CD4-positive, alpha-beta T cell (primary cell): Measurements from ENCODE around the gene DRC7. TPM values are rescaled to one million over a fixed set of nuclear protein-coding genes. Genes with fewer than 3 reads are reported as not detected.
"Not testable (repeated sequence)": the region's sequence is repeated elsewhere in the genome, so short reads cannot be mapped to it uniquely, and the experiment has no call there.

Experiments used
- ATAC-seq: fragments of 200-7000 bp; cut with Tn5 transposase; one replicate; pipeline ENCODE4 v1.10.0; 2022; ENCODE audit warnings: mild to moderate bottlenecking; ENCODE audit not compliant: poor library complexity
- CTCF ChIA-PET: fragments of 350-600 bp; sonication (Branson Sonifier 250); formaldehyde crosslinking; loops from one replicate; lab custom pipeline; 2021; ENCODE audit warnings: antibody characterized with exemption, inconsistent platforms; lab: Charles Lee
- POLR2A ChIA-PET: fragments of 350-600 bp; sonication (Branson Sonifier 250); formaldehyde crosslinking; loops from one replicate; lab custom pipeline; 2021; ENCODE audit warnings: antibody characterized with exemption, inconsistent platforms; lab: Charles Lee
- DNase-seq, 14 experiments: peaks; one replicate each; pipeline ENCODE4 v3.0.0-alpha.2; 2013 to 2020; ENCODE audit warnings: mixed read lengths in 2 of 14
- H3K27ac ChIP-seq, 2 donors: one replicate each; pipeline versions ENCODE4 v1.5.1 to v1.7.0; 2013; ENCODE audit warnings: low read length in 2 of 2, low read depth in 1 of 2, mild to moderate bottlenecking in 1 of 2
- H3K27me3 ChIP-seq, 2 experiments: 1 replicate in 1 of 2; 2 replicates in 1 of 2; pipeline versions ENCODE4 v1.6.1 to v1.7.0; 2013; ENCODE audit warnings: low read length in 2 of 2, control low read depth in 1 of 2, mild to moderate bottlenecking in 1 of 2, moderate library complexity in 1 of 2; ENCODE audit not compliant: insufficient read depth in 2 of 2, control insufficient read depth in 1 of 2
- H3K36me3 ChIP-seq: one replicate; pipeline ENCODE4 v1.6.1; 2013; ENCODE audit warnings: low read length, control low read depth; ENCODE audit not compliant: insufficient read depth
- H3K4me1 ChIP-seq: one replicate; pipeline ENCODE4 v1.6.1; 2013; ENCODE audit warnings: low read length, control low read depth; ENCODE audit not compliant: insufficient read depth
- H3K4me3 ChIP-seq: one replicate; pipeline ENCODE4 v1.5.1; 2013; ENCODE audit warnings: mild to moderate bottlenecking, low read length, moderate library complexity
- H3K9me3 ChIP-seq, 2 experiments: 1 replicate in 1 of 2; 2 replicates in 1 of 2; pipeline versions ENCODE4 v1.6.1 to v1.7.0; 2013; ENCODE audit warnings: low read length in 2 of 2, mild to moderate bottlenecking in 2 of 2, control low read depth in 1 of 2, moderate library complexity in 1 of 2; ENCODE audit not compliant: control insufficient read depth in 1 of 2, insufficient read depth in 1 of 2
- H3K27ac Mint-ChIP-seq: one replicate; pipeline ENCODE4 v1.8.0; 2020; ENCODE audit warnings: mixed read lengths
- H3K27me3 Mint-ChIP-seq: one replicate; pipeline ENCODE4 v1.8.0; 2021; ENCODE audit warnings: mixed read lengths
- H3K36me3 Mint-ChIP-seq: one replicate; pipeline ENCODE4 v1.8.0; 2021; ENCODE audit warnings: low read depth, mixed read lengths
- H3K4me1 Mint-ChIP-seq: one replicate; pipeline ENCODE4 v1.8.0; 2021; ENCODE audit warnings: low read depth, mixed read lengths
- H3K4me3 Mint-ChIP-seq: one replicate; pipeline ENCODE4 v1.8.0; 2020; ENCODE audit warnings: mild to moderate bottlenecking, mixed read lengths
- H3K9me3 Mint-ChIP-seq: one replicate; pipeline ENCODE4 v1.8.0; 2020; ENCODE audit warnings: mixed read lengths
- intact Hi-C, 2 experiments: fragments of 100-400 bp; cut with DNase I in 1 of 2; cut with micrococcal nuclease in 1 of 2; formaldehyde crosslinking; loops; one replicate each; pipeline versions ENCODE4 v1.15.1 to v1.9.0; 2023 to 2025; cut with DNase I, micrococcal nuclease
- total RNA-seq, 174 experiments: library from RNA in 2 of 174; stranded (reverse) in 2 of 174; gene quantifications; one replicate each; pipeline ENCODE4 v1.2.3 and lab custom pipeline; 2021 to 2026
- TF ChIP-seq, protein P1 (sequence below): fragments of 200-600 bp; IDR thresholded peaks from one replicate; pipeline ENCODE4 v1.8.0; 2022; ENCODE audit warnings: antibody characterized with exemption, mild to moderate bottlenecking

Gene DRC7
- total RNA-seq, 2 experiments from 2014 or later, result not detected

- no peak overlapping the region for H3K4me3 Mint-ChIP-seq
- intact Hi-C loops, result no loop called here
- Histone ChIP-seq H3K27me3 (no peaks in the 10 kb centered on the region), H3K4me3 (no peak overlapping the region), H3K27ac (no peak overlapping the region), H3K9me3 (no peaks in the 10 kb centered on the region), H3K4me1 (no peaks in the 10 kb centered on the region), H3K36me3 (peaks cover 24% of the 10 kb centered on the region)
- H3K27ac Mint-ChIP-seq, result no peak overlapping the region
- CTCF ChIA-PET, result no interaction called here
- H3K9me3 Mint-ChIP-seq, result no peaks in the 10 kb centered on the region
- peaks cover 21% of the 10 kb centered on the region for H3K36me3 Mint-ChIP-seq
- no peaks in the 10 kb centered on the region for H3K27me3 Mint-ChIP-seq
- TF ChIP-seq, protein P1, sequence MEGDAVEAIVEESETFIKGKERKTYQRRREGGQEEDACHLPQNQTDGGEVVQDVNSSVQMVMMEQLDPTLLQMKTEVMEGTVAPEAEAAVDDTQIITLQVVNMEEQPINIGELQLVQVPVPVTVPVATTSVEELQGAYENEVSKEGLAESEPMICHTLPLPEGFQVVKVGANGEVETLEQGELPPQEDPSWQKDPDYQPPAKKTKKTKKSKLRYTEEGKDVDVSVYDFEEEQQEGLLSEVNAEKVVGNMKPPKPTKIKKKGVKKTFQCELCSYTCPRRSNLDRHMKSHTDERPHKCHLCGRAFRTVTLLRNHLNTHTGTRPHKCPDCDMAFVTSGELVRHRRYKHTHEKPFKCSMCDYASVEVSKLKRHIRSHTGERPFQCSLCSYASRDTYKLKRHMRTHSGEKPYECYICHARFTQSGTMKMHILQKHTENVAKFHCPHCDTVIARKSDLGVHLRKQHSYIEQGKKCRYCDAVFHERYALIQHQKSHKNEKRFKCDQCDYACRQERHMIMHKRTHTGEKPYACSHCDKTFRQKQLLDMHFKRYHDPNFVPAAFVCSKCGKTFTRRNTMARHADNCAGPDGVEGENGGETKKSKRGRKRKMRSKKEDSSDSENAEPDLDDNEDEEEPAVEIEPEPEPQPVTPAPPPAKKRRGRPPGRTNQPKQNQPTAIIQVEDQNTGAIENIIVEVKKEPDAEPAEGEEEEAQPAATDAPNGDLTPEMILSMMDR, result no peak
- ATAC-seq, result no peak
- no peaks in the 10 kb centered on the region for H3K4me1 Mint-ChIP-seq
- no peak for DNase-seq
- POLR2A ChIA-PET, result no interaction called here
Observed at GRCh38 chr16:57744642-57744903, 50.0 kb downstream of the DRC7 start.

DNA sequence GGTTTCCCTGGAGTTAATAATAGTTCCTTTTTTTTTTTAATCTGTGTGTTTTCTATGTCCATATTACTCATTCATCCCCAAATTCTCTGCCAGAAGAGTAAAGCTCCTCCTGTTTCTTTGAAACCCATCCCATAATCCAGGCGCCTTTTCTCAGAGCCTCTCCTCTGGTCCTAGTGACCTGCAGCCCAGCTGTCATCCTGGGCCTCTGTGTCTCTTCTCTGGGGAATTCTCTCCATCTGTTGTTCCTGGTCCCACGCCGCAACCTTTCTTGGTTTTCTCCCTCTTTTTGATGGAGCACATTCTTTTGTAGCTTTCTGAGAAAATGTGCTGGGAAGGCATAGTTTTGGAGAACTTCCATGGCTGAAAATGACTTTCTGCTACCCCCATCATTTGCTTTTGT is 51.2 kb downstream of the DRC7 start:
- no peak overlapping the region for H3K27ac Mint-ChIP-seq
- CTCF ChIA-PET, result interaction anchor here (1.3 kb wide), 1 partner anchor 11 kb away, joined by 3 read pairs; no protein-coding TSS in a partner anchor
- TF ChIP-seq, protein P1, result no peak

GRCh38 chr16:57746316-57746715 is 51.7 kb downstream of the DRC7 start:
- ATAC-seq, H3K4me3 Mint-ChIP-seq, H3K27ac ChIP-seq, H3K27me3 Mint-ChIP-seq, DNase-seq, H3K4me1 ChIP-seq, H3K27ac Mint-ChIP-seq, H3K9me3 Mint-ChIP-seq, H3K27me3 ChIP-seq, intact Hi-C loops, H3K4me3 ChIP-seq, H3K9me3 ChIP-seq, H3K4me1 Mint-ChIP-seq: not testable (repeated sequence)
- peaks cover 24% of the 10 kb centered on the region for H3K36me3 ChIP-seq
- POLR2A ChIA-PET, result interaction anchor here (0.8 kb wide), 1 partner anchor 10 kb away, joined by 3 read pairs; no protein-coding TSS in a partner anchor
- H3K36me3 Mint-ChIP-seq, result peaks cover 17% of the 10 kb centered on the region
- CTCF ChIA-PET, result interaction anchor here (1.3 kb wide), 1 partner anchor 10 kb away, joined by 3 read pairs; no protein-coding TSS in a partner anchor

More for the DNA sequence above, 51.2 kb downstream of the DRC7 start:
- POLR2A ChIA-PET, result interaction anchor here (0.8 kb wide), 1 partner anchor 11 kb away, joined by 3 read pairs; no protein-coding TSS in a partner anchor
- ATAC-seq (no peak), DNase-seq (no peak)
- no peak overlapping the region for H3K4me3 ChIP-seq
- no peaks in the 10 kb centered on the region for H3K9me3 ChIP-seq
- H3K36me3 ChIP-seq, result peaks cover 24% of the 10 kb centered on the region
- H3K36me3 Mint-ChIP-seq, result peaks cover 21% of the 10 kb centered on the region
- no peak overlapping the region for H3K4me3 Mint-ChIP-seq
- H3K4me1 Mint-ChIP-seq, result no peaks in the 10 kb centered on the region
- no peaks in the 10 kb centered on the region for H3K27me3 Mint-ChIP-seq
- intact Hi-C loops, result no loop called here
- no peak overlapping the region for H3K27ac ChIP-seq
- no peaks in the 10 kb centered on the region for H3K27me3 ChIP-seq
- no peaks in the 10 kb centered on the region for H3K9me3 Mint-ChIP-seq
- no peaks in the 10 kb centered on the region for H3K4me1 ChIP-seq

DNA sequence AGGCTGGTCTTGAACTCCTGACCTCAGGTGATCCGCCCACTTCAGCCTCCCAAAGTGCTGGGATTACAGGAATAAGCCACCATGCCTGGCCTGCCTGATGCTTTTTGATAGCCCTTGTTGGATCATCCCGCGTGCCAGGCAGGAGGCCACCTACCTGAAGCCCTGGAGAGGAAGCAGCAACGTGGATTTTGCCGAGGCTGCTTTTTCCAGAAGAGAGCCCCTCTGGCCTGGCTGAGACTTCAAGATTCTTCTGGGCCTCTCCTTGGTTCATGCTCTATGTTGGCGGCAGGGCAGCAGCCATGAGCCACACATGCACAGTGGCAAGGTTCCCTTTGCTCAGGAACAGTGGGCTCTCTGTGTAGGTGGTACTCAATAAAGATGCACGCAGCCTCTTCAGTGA is 52.5 kb downstream of the DRC7 start:
- intact Hi-C loops, result no loop called here
- Mint-ChIP-seq H3K27me3 (no peaks in the 10 kb centered on the region), H3K27ac (no peak overlapping the region)

More for the DNA sequence above, 52.5 kb downstream of the DRC7 start:
- Mint-ChIP-seq H3K36me3 (peaks cover 21% of the 10 kb centered on the region), H3K4me3 (no peak overlapping the region), H3K9me3 (no peaks in the 10 kb centered on the region), H3K4me1 (no peaks in the 10 kb centered on the region)
- Histone ChIP-seq H3K4me3 (no peak overlapping the region), H3K27me3 (no peaks in the 10 kb centered on the region), H3K9me3 (no peaks in the 10 kb centered on the region), H3K4me1 (no peaks in the 10 kb centered on the region), H3K36me3 (peaks cover 18% of the 10 kb centered on the region), H3K27ac (no peak overlapping the region)
- DNase-seq, result no peak
- CTCF ChIA-PET, result no interaction called here
- POLR2A ChIA-PET, result no interaction called here
- ATAC-seq, result no peak
- TF ChIP-seq, protein P1, result no peak
